Duodenal mucosa (tissue), 2 donors: ENCODE results near the gene GGA2.
"Not testable (repeated sequence)": the region's sequence is repeated elsewhere in the genome, so short reads cannot be mapped to it uniquely, and the experiment has no call there.

Experiments used
- H3K27ac ChIP-seq: one replicate; pipeline ENCODE4 v1.7.0; 2013; ENCODE audit warnings: low read depth, low read length
- H3K27me3 ChIP-seq, 2 donors: one replicate each; pipeline ENCODE4 v1.7.0; 2013; ENCODE audit warnings: low read length in 2 of 2, control low read depth in 1 of 2; ENCODE audit not compliant: insufficient read depth in 2 of 2, control insufficient read depth in 1 of 2
- H3K36me3 ChIP-seq, 2 donors: one replicate each; pipeline ENCODE4 v1.7.0; 2013; ENCODE audit warnings: low read length in 2 of 2, control low read depth in 1 of 2; ENCODE audit not compliant: insufficient read depth in 2 of 2, control insufficient read depth in 1 of 2
- H3K4me1 ChIP-seq, 2 donors: one replicate each; pipeline ENCODE4 v1.7.0; 2013; ENCODE audit warnings: low read length in 2 of 2, control low read depth in 1 of 2; ENCODE audit not compliant: insufficient read depth in 2 of 2, control insufficient read depth in 1 of 2
- H3K4me3 ChIP-seq, 2 donors: one replicate each; pipeline ENCODE4 v1.7.0; 2013; ENCODE audit warnings: low read length in 2 of 2, low read depth in 1 of 2
- H3K9ac ChIP-seq, 2 donors: one replicate each; pipeline ENCODE4 v1.7.0; 2013; ENCODE audit warnings: low read length in 2 of 2, low read depth in 1 of 2
- H3K9me3 ChIP-seq, 2 donors: one replicate each; pipeline ENCODE4 v1.7.0; 2013; ENCODE audit warnings: low read length in 2 of 2, control low read depth in 1 of 2; ENCODE audit not compliant: control insufficient read depth in 1 of 2

Gene GGA2

GRCh38 chr16:23514381-23515152, 4.3 kb upstream of the GGA2 start:
- Histone ChIP-seq H3K27me3 (no peaks in the 10 kb centered on the region), H3K4me3 (no peak overlapping the region), H3K36me3 (peaks cover 2 to 4% of the 10 kb centered on the region in 2 donors), H3K4me1 (peaks cover 0 to 3% of the 10 kb centered on the region in 2 donors), H3K9ac (no peak overlapping the region), H3K9me3 (no peaks in the 10 kb centered on the region), H3K27ac (no peak overlapping the region)

GRCh38 chr16:23512168-23512695, 1.9 kb upstream of the GGA2 start:
- no peak overlapping the region for H3K9ac ChIP-seq
- no peaks in the 10 kb centered on the region for H3K36me3 ChIP-seq
- no peaks in the 10 kb centered on the region for H3K9me3 ChIP-seq
- H3K4me1 ChIP-seq: peaks cover 8 to 19% of the 10 kb centered on the region in 2 donors
- no peak overlapping the region for H3K27ac ChIP-seq
- H3K4me3 ChIP-seq: no peak overlapping the region
- H3K27me3 ChIP-seq: no peaks in the 10 kb centered on the region

- Histone ChIP-seq H3K4me1 (peaks cover 12 to 21% of the 10 kb centered on the region in 2 donors), H3K36me3 (no peaks in the 10 kb centered on the region), H3K4me3 (no peak overlapping the region), H3K27me3 (no peaks in the 10 kb centered on the region), H3K9ac (no peak overlapping the region), H3K9me3 (no peaks in the 10 kb centered on the region), H3K27ac (no peak overlapping the region)
Observed at GRCh38 chr16:23511731-23512130, 1.4 kb upstream of the GGA2 start.

- not testable (repeated sequence) for H3K27me3 ChIP-seq, H3K9me3 ChIP-seq, H3K36me3 ChIP-seq, H3K27ac ChIP-seq
- peak overlapping the region; percentile 37 to 66 for H3K9ac ChIP-seq
- H3K4me1 ChIP-seq: peaks cover 21 to 28% of the 10 kb centered on the region in 2 donors
- peak overlapping the region; percentile 77 for H3K4me3 ChIP-seq
Observed at GRCh38 chr16:23510915-23511270, 599 bp upstream of the GGA2 start.

- peak overlapping the region; percentile 77 for H3K4me3 ChIP-seq
- peaks cover 26 to 34% of the 10 kb centered on the region in 2 donors for H3K4me1 ChIP-seq
- peaks cover 0 to 4% of the 10 kb centered on the region in 2 donors for H3K36me3 ChIP-seq
- H3K9ac ChIP-seq: peak overlapping the region; percentile 46 to 48
- no peaks in the 10 kb centered on the region for H3K27me3 ChIP-seq
- H3K27ac ChIP-seq: no peak overlapping the region
- no peaks in the 10 kb centered on the region for H3K9me3 ChIP-seq
Observed at GRCh38 chr16:23509782-23510163, 521 bp downstream of the GGA2 start.

GRCh38 chr16:23509441-23509754, 896 bp downstream of the GGA2 start:
- H3K36me3 ChIP-seq: peaks cover 0 to 4% of the 10 kb centered on the region in 2 donors
- peak overlapping the region; percentile 77 for H3K4me3 ChIP-seq
- no peaks in the 10 kb centered on the region for H3K9me3 ChIP-seq
- H3K9ac ChIP-seq: peak overlapping the region; percentile 46 to 48
- peaks cover 30 to 38% of the 10 kb centered on the region in 2 donors for H3K4me1 ChIP-seq
- no peak overlapping the region for H3K27ac ChIP-seq
- H3K27me3 ChIP-seq: no peaks in the 10 kb centered on the region

- Histone ChIP-seq H3K4me1 (peaks cover 35 to 41% of the 10 kb centered on the region in 2 donors), H3K27ac (no peak overlapping the region)
Observed at GRCh38 chr16:23508589-23509440, 1.5 kb downstream of the GGA2 start.

GRCh38 chr16:23506606-23506994, 3.7 kb downstream of the GGA2 start:
- no peaks in the 10 kb centered on the region for H3K9me3 ChIP-seq
- H3K4me3 ChIP-seq: no peak overlapping the region
- no peak overlapping the region for H3K9ac ChIP-seq
- no peaks in the 10 kb centered on the region for H3K27me3 ChIP-seq
- H3K27ac ChIP-seq: no peak overlapping the region
- peaks cover 0 to 4% of the 10 kb centered on the region in 2 donors for H3K36me3 ChIP-seq
- peaks cover 37 to 41% of the 10 kb centered on the region in 2 donors for H3K4me1 ChIP-seq

More at GRCh38 chr16:23508589-23509440, 1.5 kb downstream of the GGA2 start:
- Histone ChIP-seq H3K9me3 (no peaks in the 10 kb centered on the region), H3K36me3 (peaks cover 0 to 4% of the 10 kb centered on the region in 2 donors), H3K27me3 (no peaks in the 10 kb centered on the region), H3K4me3 (peak overlapping the region; percentile 77), H3K9ac (peak overlapping the region; percentile 46 to 48)

GRCh38 chr16:23505671-23506605, 4.4 kb downstream of the GGA2 start:
- Histone ChIP-seq H3K27me3 (no peaks in the 10 kb centered on the region), H3K9ac (no peak overlapping the region), H3K9me3 (no peaks in the 10 kb centered on the region), H3K27ac (no peak overlapping the region), H3K4me1 (peaks cover 41 to 42% of the 10 kb centered on the region in 2 donors), H3K4me3 (no peak overlapping the region), H3K36me3 (peaks cover 0 to 4% of the 10 kb centered on the region in 2 donors)
